NCI-H2107 treated with DMSO at 0.1 percent for 48 hours (cell line): Measurements from ENCODE around the gene TMEM8B.
"Not testable (repeated sequence)": the region's sequence is repeated elsewhere in the genome, so short reads cannot be mapped to it uniquely, and the experiment has no call there.

ENCODE experiments used
- DNase-seq: peaks from one replicate; lab custom pipeline; 2025; ENCODE audit not compliant: unreplicated experiment; lab: John Stamatoyannopoulos, UW

The TMEM8B gene

DNA sequence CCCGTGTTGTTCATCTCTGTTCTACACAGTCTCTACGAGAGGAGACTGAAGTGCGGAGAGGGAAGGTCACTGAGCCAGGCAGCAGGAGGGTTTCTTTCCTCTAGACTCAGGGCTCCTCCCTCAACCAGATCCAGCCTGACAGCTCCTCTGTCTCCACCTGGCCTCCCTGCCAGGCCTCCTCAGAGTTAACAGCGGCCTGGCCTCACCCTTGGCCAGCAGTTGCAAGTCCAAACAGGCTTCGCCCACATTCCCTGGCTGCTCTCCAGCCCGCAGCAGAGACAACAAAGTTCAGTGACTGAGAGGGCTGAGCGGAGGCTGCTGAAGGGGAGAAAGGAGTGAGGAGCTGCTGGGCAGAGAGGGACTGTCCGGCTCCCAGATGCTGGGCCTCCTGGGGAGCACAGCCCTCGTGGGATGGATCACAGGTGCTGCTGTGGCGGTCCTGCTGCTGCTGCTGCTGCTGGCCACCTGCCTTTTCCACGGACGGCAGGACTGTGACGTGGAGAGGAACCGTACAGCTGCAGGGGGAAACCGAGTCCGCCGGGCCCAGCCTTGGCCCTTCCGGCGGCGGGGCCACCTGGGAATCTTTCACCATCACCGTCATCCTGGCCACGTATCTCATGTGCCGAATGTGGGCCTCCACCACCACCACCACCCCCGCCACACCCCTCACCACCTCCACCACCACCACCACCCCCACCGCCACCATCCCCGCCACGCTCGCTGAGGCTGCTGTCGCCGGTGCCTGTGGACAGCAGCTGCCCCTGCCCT, 77.1 kb downstream of the TMEM8B start, which contains the start of gene HRCT1:
Gene HRCT1 (plus strand): TSS at position 291 of the 768 bp plus-strand sequence. CDS start 86 bp downstream, at position 377.
- DNase-seq, result peak; percentile 51

DNA sequence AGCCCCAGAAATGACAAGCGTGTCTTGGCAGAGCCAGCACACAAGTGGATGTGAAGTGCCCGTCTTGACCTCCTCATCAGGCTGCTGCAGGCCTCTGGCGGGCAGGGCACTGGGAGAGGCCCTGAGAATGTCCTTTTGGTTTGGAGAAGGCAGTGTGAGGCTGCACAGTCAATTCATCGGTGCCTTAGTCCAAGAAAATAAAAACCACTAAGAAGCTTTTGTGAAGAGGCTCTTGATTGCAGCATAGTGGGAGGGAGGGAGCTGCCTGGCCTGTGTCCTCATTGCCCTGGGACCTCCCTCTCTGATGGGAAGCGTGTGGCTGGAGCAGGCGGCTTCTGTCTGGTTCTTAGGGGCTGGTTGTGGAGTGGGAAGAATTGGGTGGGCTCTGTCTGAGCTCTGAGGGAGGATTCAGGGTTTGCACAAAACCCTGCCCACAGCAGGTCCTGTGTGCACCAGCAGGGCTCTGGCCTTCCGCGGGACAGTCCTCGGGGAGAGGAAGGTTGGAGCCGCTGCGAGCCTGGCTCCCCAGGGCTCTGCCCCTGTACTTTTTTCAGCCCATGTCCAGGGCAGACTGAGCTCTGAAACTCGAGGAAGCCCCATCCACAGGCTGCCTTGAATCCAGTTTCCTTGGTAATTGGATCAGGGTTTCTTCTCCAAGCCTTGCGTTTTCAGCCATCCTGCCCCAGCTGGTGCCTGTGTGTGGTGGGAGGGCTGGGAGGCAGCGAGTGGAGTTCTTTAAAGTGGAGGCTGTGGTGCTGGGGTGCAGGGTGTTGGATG, 78.1 kb downstream of the TMEM8B start:
- no peak for DNase-seq

DNA sequence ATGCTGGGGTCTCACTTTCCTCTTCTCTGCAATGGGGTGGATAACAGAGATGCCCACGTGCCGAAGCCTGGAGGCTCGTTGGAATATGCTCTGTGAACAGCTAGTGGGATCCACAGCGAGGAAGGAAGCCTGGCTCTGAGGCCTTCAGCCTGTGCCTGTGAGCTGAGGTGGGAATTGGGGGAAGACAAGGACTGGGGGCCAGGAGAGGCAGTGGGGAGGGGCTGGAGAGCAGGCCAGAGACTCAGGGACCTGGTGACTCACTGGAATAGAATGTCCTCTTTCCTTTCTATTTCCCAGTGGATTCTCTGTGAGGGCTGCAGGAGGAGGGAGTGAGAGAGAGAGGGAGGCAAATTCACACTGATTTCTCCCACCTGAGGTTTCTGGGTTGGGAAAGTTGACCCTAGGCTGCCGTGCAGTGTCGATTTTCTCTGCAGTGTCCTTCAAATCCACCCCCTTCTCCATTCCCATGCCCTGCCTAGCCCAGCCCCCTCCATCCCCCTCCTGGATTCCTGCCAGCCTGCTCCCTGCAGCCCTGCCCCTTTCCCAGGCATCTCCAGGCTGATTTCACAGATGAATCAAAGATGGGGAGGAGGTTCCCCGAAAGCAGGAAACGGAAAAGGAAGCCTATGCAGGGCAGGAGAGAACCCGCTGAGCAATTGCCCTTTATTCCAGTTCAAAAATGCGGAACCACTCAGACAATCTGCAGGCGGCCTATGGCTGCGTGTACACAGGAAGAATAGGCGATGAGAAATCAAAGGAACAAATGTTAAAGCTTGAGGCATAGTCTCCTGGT, 78.9 kb downstream of the TMEM8B start:
- DNase-seq, result peak; percentile 48

DNA sequence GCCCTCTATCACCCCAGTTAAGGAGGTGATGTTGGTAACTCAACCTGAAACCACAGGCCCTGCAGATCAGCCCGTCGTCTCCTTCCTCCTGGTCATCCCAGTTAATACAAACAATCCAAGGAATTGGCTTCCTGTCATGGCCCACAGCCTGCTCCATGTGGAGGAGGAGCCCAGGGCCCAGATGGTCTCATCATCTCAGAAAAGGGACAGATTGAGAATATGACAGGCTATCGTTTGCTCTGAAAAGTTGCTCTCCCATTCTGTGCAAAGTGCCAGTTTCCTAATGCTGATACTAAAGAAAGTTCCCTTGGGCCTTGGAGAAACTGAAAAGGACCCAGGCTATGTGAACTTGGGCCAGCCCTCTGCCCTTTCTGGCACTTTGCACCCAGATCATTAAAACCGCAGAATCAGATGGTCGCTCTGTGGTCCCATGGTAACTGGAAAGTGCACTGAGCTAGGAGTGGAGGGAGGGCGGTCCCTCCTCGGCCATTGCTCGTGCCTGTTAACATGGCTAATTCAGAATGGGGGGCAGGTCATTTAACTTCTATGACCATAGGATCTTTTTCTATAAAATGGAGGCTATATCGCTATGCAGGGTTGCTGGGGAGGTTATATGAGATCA, 79.6 kb downstream of the TMEM8B start:
- DNase-seq, result no peak

DNA sequence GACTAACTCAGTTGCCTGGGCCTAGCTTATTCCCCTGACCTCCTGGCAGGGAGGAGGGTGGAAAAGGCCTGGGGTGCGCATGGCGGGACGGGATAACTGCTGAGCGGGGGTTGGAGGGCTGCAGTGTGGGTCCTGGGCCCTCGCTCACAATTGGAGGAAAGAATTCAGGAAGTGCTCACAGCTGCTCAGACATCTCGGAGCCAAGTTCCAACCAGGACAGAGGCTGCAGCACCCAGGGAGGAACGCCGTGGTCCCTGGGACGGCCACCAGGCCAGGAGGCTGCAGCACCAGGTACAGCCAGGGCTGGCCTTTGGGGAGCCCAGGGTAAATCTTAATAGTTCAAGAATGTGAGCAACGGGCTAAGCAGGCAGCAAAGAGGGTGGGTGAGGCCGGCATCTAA, 80.2 kb downstream of the TMEM8B start, which contains the start of gene SPAAR:
Gene SPAAR (plus strand): TSS at position 217 of the 400 bp plus-strand sequence. CDS start 974 bp downstream, outside the sequence.
- no peak for DNase-seq

DNA sequence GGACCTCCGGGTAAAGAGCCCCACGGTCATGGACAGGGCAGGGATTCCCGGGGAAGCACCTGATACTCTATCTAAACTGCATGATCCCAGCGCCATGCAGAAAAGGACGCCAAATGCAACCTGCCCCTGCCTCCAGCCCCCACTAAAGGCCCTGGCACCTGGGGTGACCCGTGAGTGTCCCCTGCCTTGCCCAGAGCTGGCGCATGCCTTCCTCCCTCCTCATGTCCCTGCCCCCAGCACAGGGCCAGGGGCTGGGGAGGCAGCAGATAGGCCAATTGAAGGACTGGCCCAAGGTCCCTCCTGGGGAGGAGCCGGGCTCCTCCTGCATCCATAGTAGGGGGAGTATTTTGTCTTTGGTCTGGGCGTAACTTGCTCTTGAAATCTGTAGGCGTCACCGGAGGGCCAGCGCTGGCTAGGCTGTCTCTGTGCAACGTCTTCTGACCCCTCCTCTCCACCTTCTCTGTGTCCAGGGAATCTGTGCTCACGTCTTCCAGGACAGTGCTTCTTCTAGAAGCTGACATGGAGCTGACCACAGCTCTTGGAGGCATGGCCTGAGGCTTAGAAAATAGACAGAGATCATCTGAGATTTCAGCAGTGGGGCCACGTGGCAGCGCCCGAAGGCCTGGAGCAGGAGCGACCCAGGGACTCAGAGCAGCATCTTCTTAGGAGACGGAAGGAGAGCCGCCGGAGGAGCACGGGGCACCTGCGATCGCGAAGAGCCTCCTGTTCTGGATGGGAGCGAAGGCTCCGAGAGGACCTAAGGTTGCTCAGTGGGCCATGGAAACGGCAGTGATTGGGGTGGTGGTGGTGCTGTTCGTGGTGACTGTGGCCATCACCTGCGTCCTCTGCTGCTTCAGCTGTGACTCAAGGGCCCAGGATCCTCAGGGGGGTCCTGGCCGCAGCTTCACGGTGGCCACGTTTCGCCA, 80.9 kb downstream of the TMEM8B start:
- no peak for DNase-seq

DNA sequence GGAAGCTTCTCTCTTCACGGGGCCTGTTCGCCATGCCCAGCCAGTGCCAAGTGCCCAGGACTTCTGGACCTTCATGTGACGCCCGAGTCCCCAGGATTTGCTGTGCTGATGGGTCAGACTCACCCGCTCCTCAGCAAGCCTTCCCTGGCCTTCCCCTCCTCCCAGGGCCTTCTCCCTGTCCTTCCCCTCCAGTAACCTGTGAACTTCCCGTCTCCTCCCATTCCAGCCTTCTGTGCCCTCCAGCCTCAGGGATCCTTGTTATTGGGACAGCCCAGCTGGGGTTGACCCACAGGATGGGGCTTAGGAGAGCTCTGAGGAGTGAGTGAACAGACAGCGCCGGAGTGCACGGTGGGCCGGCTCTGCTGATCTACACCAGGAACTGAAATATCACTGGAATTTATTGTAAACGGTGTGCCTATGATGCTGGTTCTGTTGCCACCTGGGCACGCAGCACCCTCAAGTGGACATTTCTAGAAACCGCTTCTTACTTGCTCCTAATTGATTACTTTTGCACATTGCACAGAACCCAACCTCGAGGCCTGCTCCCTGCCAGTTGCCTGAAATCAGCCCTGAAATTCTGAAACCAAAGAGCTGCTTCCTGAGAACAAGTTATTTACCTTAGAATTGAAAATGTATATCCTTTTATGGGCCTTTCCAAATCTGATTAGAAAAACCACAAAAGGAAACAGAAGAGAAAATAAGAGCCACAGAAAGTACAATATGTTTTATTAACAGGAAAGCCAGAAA, 81.8 kb downstream of the TMEM8B start:
- peak; percentile 53 for DNase-seq

DNA sequence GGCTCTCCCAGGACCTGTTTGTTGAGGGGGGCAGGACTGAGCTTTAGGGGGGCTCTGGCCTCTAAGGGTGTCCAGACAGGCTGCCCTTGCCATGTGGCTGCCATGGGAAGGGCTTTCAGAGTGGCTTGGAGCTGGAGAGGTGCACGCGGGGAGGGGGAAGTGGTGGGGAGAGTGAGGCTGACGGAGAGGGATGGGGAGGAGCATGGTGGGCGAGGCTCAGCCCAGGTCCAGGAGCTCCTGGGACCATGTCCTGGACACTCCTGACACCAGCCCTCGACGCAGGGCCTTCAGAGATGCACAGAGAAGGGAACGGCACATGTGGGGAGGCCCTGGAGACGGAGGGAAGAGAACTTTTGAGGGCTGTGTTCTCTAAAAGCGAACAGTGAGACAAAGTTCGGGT, 82.7 kb downstream of the TMEM8B start:
- DNase-seq, result no peak

DNA sequence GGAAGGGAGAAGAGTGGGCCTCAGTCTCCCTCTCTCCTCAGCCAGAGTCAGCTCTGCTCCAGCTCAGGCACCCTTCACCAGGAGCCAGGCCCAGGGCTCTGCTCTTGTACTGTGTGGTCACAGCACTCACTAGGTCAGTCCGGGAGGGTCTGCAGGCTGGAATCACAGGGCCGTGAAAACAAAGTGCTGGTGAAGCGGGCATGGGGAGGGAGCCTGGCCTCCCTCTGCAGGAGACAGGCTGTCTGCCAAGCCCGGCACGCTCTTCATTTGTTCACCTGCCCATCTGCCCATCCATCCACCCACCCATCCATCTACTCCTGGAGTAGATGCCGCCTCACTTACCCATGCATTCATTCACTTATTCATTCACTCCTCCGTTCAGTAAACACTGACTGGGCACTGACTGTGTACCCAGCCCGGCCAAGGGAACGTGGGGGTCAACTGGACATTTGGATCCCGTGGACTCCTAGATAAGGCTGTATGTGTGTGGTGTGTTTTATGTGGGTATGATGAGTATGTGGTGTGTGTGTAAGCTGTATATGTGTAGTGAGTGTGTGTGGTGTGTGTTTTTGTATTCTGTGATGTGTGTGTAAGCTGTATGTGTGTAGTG, 83.9 kb downstream of the TMEM8B start:
- DNase-seq, result no peak

DNA sequence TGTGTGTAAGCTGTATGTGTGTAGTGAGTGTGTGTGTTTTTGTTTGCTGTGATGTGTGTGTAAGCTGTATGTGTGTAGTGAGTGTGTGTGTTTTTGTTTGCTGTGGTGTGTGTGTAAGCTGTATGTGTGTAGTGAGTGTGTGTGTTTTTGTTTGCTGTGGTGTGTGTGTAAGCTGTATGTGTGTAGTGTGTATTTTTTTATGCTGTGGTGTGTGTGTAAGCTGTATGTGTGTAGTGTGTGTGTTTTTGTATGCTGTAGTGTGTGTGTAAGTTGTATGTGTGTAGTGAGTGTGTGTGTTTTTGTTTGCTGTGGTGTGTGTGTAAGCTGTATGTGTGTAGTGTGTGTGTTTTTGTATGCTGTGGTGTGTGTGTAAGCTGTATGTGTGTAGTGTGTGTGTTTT, 84.4 kb downstream of the TMEM8B start:
- not testable (repeated sequence) for DNase-seq

DNA sequence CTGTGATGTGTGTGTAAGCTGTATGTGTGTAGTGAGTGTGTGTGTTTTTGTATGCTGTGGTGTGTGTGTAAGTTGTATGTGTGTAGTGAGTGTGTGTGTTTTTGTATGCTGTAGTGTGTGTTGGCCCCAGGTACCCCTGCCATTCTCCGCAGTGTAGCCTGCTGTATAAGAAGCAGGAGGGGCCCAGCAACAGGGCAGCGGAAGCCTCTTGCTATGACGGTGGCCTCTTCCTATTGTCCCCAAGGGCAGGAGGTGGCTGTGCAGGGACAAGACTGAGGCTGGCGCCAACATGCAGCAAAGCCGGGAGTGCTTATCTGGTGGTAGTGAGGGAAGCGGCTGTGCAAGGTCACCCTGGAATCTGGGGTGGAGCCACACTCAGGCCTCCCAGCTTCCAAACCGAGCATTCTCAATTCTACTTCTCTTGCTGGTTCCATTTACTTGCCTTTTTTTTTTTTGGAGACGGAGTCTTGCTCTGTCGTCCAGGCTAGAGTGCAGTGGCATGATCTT, 85.3 kb downstream of the TMEM8B start:
- DNase-seq, result no peak
